ENCODE results near the gene U2AF1L4.
A peak's percentile ranks its signal among the peaks of the same experiment; 100 is the strongest.

Gene U2AF1L4

DNA sequence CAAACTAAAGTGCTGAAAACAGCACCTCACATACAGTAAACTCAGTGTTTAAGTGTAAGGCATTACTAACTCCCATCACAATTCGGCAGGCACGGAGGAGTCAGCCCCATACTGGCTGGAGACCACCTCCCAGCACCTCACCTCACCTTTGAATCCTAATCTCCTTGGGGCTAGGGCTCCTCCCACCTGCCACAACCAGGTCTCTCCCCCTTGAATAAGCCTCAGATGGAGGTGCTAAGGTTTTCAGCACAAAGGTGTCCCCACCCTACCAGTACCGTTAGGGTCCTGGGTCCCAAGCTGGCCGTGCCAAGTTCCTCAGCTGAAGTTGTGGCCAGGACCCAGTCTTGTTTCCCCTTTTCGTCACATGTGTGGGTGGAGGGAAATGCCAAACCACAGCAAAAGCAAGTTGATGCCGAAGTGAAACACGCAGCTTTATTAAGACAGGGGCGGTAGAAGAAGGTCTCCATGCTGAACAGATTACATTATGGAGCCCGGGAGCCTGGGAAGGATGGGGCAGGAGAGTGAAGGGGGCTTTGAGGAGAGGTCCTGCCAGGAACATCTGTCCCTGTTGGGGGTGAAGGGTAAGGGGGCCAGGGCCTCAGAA lies 3.0 kb downstream of the U2AF1L4 start, which contains the start of gene IGFLR1:
Gene IGFLR1 (minus strand): TSS at position 332 of the 604 bp plus-strand sequence. CDS start 1,272 bp downstream, outside the sequence.
- peak; percentile 57 to 77 for DNase-seq (ENCODE audit: extremely low read depth in 1 of 2, low read depth in 1 of 2)

DNA sequence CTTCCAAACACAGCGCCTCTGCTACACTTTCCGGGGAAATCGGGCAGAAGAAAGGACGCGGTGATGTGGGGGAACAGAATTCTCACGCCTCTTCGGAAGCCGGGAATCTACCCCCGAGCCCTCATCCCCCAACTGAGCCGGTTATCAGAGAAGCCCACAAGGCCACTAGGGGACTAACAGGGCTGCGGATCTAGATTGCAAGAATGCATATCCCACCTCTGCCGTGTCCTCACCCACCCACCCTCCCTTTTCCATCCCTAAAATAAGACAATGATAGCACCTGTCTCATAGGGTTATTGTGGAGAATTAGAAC lies 4.1 kb downstream of the U2AF1L4 start:
- DNase-seq (ENCODE audit: extremely low read depth in 1 of 2, low read depth in 1 of 2), result no peak

DNA sequence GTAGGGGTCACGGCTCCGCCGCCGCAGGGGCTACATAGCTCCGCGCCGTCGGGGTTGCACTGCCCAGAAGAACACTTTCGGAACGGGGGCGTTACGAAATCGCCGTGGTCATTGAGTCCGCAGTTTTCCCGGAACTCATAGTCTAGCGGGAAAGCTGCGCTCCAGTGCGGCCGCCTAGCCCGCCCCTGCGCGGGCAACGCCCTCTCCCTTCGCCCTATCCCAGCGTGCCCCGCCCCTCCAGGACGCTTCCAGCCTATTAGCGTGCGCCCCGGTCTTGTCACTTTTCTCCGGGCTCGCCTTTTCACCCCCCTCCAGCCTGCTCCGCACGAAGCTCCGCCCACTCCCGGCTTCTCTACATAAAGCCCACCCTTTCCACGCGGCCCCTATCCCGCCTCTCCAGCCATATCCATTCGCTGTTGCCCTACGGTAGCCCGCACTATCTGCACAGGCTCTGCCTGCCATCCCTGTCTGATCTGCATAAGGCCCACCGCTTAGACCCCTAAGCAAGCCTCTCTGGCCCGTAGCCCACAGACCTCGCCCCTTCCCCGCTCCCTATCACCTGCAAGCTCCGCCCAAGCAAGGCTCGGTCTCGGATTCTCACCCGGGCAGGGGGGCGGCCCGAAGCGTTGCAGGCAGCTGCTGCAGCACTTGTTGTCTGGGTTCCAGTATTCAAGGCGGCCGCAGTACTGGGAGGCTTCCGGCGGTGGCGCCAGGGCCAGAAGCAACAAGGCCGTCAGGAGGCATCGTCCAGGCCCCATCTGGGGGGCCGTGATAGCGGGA lies 4.6 kb downstream of the U2AF1L4 start:
- DNase-seq (ENCODE audit: extremely low read depth in 1 of 2, low read depth in 1 of 2), result peak; percentile 95 to 98

DNA sequence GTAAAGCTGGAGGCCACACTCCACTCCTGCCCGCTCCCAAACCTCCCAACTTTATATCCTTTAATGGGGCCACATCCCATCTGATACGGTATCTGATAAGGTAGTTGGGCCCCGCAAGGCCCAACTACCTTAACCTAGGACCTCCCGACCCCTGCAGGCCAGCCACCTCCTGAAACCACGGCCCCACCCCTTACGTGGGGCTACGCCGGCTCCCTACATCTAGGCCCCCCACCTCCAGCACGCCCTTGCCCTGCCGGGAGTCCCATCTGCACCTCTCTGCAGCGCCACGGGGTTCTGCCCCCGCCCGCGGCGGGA lies 5.2 kb downstream of the U2AF1L4 start:
- DNase-seq (ENCODE audit: extremely low read depth in 1 of 2, low read depth in 1 of 2), result peak in 1 of 2 donors; percentile 41

DNA sequence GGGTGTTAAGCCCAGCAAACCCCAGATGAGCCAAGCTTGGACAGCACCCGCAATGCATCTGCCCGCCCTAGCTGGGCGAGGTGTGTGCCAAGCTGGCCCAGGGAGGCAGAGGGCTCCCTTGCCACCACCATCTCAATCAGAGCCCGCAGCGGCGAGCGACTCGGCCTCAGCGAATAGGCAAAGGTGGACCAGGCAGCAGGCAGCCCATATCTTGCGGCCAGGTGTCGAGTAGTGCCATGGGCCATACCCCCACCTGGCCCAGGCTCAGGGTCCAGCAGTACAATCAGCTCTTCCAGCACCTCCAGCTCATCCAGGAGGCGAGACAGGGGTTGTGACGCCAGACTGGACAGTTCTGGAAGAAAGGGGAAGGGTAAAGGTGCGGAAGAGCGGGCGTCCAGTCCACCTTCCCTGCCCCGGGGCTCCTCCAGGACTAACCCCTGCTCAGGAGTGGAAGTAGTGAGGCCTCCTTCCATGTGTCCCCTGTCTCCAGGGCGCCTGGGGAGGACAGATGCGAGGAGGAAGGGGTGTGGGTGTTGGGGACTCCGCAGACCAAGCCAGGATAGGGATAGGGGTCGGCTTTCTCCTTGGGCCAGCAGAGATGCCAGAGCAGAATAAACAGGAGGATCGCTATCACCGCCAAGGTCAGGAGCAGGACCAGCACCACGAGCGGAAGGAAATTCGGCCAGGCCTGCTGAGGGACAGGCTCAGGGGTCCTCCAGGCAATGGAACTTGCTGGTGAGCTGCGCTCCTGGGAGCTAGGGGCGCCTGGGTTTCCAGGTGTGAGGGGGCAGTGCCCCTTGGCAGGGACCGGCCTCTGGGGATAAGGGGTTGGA lies 5.7 kb downstream of the U2AF1L4 start:
- DNase-seq (ENCODE audit: extremely low read depth in 1 of 2, low read depth in 1 of 2), result no peak

- DNase-seq (ENCODE audit: extremely low read depth in 1 of 2, low read depth in 1 of 2), result no peak
Observed at GRCh38 chr19:35738887-35739229, 6.4 kb downstream of the U2AF1L4 start.

DNA sequence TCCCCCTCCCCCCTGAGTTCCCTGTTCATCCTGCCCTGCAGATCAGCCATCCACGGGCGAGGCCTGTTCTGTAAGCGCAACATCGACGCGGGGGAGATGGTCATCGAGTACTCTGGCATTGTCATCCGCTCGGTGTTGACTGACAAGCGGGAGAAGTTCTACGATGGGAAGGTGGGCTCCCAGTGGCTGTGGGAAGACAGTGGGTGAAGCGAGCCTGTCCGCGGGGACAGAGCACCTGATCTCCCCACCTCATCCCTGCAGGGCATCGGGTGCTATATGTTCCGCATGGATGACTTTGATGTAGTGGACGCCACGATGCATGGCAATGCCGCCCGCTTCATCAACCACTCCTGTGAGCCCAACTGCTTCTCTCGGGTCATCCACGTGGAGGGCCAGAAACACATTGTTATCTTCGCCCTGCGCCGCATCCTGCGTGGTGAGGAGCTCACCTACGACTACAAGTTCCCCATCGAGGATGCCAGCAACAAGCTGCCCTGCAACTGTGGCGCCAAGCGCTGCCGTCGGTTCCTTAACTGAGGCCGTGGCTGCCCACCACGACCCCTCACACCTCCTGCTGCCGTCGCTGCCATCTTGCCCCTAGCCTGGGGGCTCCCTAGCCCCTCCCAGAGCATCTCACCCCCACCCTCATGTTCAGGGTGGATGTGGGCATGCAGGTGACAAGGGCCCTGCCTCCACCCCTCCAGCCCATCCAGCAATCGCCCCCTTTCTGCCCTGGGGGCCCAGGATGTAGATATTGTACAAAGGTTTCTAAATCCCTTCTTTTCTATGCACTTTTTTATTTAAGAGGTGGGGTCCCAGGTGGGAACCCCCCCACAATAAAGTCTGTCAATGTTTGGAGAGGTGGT lies 7.0 kb downstream of the U2AF1L4 start:
- no peak for DNase-seq (ENCODE audit: extremely low read depth in 1 of 2, low read depth in 1 of 2)

- DNase-seq (ENCODE audit: extremely low read depth in 1 of 2, low read depth in 1 of 2), result no peak
Observed at GRCh38 chr19:35736913-35737886, 8.0 kb downstream of the U2AF1L4 start.

DNA sequence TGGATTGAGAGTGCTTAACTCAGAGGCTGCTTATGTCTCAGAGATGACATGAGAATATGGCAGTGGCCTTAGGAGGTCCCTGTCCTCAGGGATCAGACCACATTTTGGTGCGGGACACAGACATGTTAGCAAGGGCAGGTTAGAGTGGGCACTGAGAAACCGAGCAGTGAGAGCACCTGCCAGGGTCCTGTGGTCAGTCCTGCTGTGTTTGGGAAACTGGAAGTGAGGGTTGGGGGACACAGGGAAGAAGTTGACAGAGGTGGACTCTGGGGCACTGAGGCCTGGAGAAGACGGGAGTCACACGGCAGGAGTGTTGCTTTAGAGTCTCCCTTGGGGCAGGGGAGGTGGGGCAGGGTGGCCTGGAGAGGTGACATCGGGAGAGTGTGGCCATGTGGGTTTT lies 10.3 kb downstream of the U2AF1L4 start:
- DNase-seq (ENCODE audit: extremely low read depth in 1 of 2, low read depth in 1 of 2), result no peak

DNA sequence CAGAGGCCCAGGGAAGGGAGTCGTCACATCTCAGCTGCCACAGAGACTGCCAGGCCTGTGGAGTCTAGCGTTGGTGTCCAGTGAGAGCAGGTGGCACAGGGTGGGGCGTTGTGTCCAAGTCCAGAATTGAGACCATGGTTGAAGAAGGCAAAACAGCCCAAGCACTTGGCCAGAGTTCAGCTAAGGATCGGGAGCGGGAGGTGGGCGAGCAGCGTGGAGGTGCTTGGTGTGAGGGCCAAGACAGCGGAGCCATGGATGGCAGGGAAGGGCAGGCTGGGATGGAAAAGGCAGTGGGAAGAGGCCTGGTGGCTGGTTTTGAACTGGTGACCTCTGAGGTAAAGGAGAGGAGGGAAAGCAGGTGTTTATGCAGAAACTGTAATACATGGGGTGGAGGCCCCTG lies 10.9 kb downstream of the U2AF1L4 start:
- no peak for DNase-seq (ENCODE audit: extremely low read depth in 1 of 2, low read depth in 1 of 2)

DNA sequence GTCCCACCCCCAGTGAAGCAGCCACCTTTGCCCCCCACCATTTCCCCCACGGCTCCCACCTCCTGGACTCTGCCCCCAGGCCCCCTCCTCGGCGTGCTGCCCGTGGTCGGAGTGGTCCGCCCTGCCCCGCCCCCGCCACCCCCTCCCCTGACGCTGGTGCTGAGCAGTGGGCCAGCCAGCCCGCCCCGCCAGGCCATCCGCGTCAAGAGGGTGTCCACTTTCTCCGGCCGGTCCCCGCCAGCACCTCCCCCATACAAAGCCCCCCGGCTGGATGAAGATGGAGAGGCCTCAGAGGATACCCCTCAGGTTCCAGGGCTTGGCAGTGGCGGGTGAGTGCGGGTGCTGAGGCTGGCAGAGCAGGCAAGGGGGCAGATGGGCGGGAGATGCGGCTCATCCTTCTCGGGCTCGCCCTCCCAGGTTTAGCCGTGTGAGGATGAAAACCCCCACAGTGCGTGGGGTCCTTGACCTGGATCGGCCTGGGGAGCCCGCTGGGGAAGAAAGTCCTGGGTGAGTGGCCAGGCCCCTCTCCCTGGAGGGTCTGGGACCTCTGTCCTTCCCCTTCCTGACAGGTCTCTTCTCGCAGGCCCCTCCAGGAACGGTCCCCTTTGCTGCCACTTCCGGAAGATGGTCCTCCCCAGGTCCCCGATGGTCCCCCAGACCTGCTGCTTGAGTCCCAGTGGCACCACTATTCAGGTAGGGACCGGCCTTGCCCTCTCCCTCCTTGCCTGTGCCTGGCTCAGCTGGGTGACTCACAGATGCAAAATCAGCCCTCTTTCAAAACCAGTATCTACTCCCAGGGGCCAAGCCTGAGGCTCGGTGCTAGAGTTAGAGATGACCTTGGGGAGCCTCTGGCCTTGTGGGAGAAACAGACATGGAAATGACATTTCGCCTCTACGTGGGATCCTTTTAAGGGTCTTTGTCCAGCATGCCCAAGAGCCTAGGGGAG lies 11.8 kb downstream of the U2AF1L4 start:
- DNase-seq (ENCODE audit: extremely low read depth in 1 of 2, low read depth in 1 of 2), result no peak

GRCh38 chr19:35732540-35733179 lies 12.6 kb downstream of the U2AF1L4 start:
- DNase-seq (ENCODE audit: extremely low read depth in 1 of 2, low read depth in 1 of 2), result no peak

GRCh38 chr19:35731779-35732405 lies 13.3 kb downstream of the U2AF1L4 start:
- DNase-seq (ENCODE audit: extremely low read depth in 1 of 2, low read depth in 1 of 2), result no peak

DNA sequence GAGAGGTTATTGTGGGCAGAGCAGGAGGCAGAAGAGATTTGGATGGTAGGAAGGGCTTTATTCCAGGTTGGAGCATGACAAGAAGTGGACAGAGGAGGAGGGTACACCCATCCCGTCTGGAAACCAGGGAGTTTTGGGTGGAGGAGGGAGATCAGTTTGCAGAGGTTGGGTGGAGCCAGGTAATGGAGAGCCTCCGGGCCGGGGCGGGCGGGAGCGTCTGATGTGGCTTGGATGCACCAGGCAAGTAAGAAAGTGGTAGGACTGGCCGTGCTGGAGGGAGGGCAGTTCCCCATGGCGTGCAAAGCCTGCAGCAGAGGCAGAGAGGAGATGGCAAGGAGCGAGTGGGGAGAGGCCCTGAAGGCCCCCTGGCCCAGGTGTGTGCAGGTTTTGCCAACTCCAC lies 13.9 kb downstream of the U2AF1L4 start:
- DNase-seq (ENCODE audit: extremely low read depth in 1 of 2, low read depth in 1 of 2), result no peak

DNA sequence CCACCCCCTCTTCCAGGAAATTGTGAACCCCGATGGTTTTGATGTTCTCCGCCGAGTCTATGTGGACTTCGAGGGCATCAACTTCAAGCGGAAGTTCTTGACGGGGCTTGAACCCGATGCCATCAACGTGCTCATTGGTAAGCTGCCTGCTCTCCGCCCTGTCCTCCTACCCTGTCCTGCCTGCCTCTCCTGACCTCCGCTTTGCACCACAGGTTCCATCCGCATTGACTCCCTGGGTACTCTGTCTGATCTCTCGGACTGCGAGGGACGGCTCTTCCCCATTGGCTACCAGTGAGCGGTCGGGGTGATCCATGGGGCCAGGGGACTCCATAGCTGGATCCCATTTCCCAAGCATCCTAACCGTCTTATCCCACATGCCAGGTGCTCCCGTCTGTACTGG lies 14.9 kb downstream of the U2AF1L4 start:
- no peak for DNase-seq (ENCODE audit: extremely low read depth in 1 of 2, low read depth in 1 of 2)

DNA sequence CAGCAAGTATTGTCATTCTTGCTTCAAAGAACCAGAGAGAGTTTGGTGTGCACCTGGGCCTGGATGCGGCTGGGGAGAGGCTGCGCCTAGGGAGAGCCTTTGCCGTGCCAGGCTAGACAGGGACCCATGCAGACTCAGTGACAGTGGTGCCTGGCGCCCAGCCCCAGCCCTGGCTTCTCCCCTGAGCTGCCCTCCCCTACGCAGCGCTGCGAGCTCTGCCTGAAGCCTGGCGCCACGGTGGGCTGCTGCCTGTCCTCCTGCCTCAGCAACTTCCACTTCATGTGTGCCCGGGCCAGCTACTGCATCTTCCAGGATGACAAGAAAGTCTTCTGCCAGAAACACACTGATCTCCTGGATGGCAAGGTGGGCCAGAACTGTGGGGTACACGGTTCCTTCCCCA lies 15.5 kb downstream of the U2AF1L4 start:
- DNase-seq (ENCODE audit: extremely low read depth in 1 of 2, low read depth in 1 of 2), result no peak

- DNase-seq (ENCODE audit: extremely low read depth in 1 of 2, low read depth in 1 of 2), result no peak
Observed at GRCh38 chr19:35729021-35729420, 16.2 kb downstream of the U2AF1L4 start.
